ENCODE data around the gene KMT2C. TPM values are rescaled to one million over a fixed set of nuclear protein-coding genes. Genes with fewer than 3 reads are reported as not detected.

The KMT2C gene
- total and polyA plus RNA-seq, 2 of the 13 experiments (the other 11 are each of a cell fraction or from before 2014, with no cell fraction given), result 7.1 to 14.4 TPM

DNA sequence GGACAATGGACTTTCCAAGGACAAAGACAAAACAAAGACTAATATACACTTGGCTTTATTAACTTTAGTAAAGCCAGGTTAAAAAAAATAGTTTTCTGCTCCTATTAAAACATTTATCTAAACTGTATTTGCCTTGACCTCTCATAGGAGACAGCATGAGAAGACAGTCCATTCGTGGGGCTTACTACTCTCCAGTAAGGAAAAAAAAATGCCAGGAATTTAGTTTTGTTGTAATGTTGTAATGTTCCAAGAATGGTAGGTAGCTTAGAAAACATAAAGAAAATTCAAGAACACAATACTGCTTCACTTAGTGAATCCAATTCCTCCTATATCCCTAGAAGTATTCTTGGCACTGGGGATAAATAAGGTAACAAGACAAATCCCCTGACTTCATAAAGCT lies 81.7 kb downstream of the KMT2C start:
- ChIA-PET CTCF (ENCODE audit: low intra/inter-chr PET ratio, low total read pairs) (no interaction called here), POLR2A (no interaction called here)
- whole genome bisulfite sequencing (ENCODE audit: low lambda C conversion rate), result 54% methylated on average over 1 of the region's 1 CpG
- intact Hi-C loops (cut with micrococcal nuclease; ENCODE audit: unreplicated experiment), result no loop called here
- ATAC-seq, result no peak
- Histone ChIP-seq H3K4me3 (replicated peaks in 1 of 3; ENCODE audit: insufficient read depth in 1 of 3, low read depth in 2 of 3, low read length in 3 of 3) (no peak overlapping the region), H3K27ac (ENCODE audit: extremely low read length, insufficient read depth, low read length) (no peak overlapping the region), H3K79me2 (ENCODE audit: insufficient read depth, low read length) (peaks cover 7% of the 10 kb centered on the region), H2AFZ (ENCODE audit: low read length) (no peak overlapping the region), H4K20me1 (ENCODE audit: insufficient read depth, low read length) (peaks cover 2% of the 10 kb centered on the region; the same call in 1 of the 2 replicates), H3K9me3 (ENCODE audit: low read length) (no peaks in the 10 kb centered on the region), H3K4me1 (ENCODE audit: insufficient read depth, low read length) (peaks cover 40% of the 10 kb centered on the region), H3K4me2 (ENCODE audit: low read depth, low read length) (no peak overlapping the region), H3K36me3 (replicated peaks in 1 of 2; ENCODE audit: control insufficient read depth in 1 of 2, insufficient read depth in 2 of 2, low read length in 2 of 2) (0 out of 5 replicates have a peak, but pooled peaks cover 1 to 10% of the 10 kb centered on the region in 2 experiments), H3K9ac (ENCODE audit: insufficient read depth, low read depth, low read length) (no peak overlapping the region), H3K27me3 (ENCODE audit: control insufficient read depth in 1 of 2, insufficient read depth in 2 of 2, low read length in 2 of 2) (no peaks in the 10 kb centered on the region)
- no peak for FAIRE-seq
- peak; percentile 4 for DNase-seq (ENCODE audit: low spot score)
- in situ Hi-C loops (cut with HindIII; ENCODE audit: extremely low pct_ligation_motif_present, low pct_unique_long_range_greater_than_20kb), result no loop called here
- no TSS peak for BruUV-seq (replicated peaks)
- no peak for TF ChIP-seq FOSL2 (CRISPR knock-in tag; IDR thresholded peaks at IDR 0.05)
- TF ChIP-seq, protein P1, sequence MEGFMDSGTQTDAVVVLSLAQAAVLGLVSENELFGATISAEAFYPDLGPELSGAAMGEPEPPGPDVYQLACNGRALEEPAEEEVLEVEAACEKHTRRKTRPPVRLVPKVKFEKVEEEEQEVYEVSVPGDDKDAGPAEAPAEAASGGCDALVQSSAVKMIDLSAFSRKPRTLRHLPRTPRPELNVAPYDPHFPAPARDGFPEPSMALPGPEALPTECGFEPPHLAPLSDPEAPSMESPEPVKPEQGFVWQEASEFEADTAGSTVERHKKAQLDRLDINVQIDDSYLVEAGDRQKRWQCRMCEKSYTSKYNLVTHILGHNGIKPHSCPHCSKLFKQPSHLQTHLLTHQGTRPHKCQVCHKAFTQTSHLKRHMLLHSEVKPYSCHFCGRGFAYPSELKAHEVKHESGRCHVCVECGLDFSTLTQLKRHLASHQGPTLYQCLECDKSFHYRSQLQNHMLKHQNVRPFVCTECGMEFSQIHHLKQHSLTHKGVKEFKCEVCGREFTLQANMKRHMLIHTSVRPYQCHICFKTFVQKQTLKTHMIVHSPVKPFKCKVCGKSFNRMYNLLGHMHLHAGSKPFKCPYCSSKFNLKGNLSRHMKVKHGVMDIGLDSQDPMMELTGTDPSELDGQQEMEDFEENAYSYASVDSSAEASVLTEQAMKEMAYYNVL (CRISPR knock-in tag; IDR thresholded peaks at IDR 0.05; ENCODE audit: borderline replicate concordance), result no peak
- TF ChIP-seq JUN (CRISPR knock-in tag; IDR thresholded peaks at IDR 0.05), result no peak
- TF ChIP-seq ZNF772 (CRISPR knock-in tag; IDR thresholded peaks at IDR 0.05), result no peak
- TF ChIP-seq ESRRA (CRISPR knock-in tag; IDR thresholded peaks at IDR 0.05; ENCODE audit: low read depth), result no peak
- no peak for TF ChIP-seq MED1 (CRISPR knock-in tag; IDR thresholded peaks at IDR 0.05)
- no peak for TF ChIP-seq XRCC5 (optimal IDR thresholded peaks at IDR 0.05; ENCODE audit: low read length)
- TF ChIP-seq, protein P2, sequence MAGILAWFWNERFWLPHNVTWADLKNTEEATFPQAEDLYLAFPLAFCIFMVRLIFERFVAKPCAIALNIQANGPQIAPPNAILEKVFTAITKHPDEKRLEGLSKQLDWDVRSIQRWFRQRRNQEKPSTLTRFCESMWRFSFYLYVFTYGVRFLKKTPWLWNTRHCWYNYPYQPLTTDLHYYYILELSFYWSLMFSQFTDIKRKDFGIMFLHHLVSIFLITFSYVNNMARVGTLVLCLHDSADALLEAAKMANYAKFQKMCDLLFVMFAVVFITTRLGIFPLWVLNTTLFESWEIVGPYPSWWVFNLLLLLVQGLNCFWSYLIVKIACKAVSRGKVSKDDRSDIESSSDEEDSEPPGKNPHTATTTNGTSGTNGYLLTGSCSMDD (CRISPR knock-in tag; IDR thresholded peaks at IDR 0.05), result no peak
- no peak for TF ChIP-seq ZBTB40 (IDR thresholded peaks at IDR 0.05)
- TF ChIP-seq ZBTB40 (CRISPR knock-in tag; IDR thresholded peaks at IDR 0.05), result no peak
- TF ChIP-seq MYPOP (CRISPR knock-in tag; IDR thresholded peaks at IDR 0.05), result no peak
- TF ChIP-seq IRF2 (CRISPR knock-in tag; IDR thresholded peaks at IDR 0.05), result no peak
- TF ChIP-seq ZBTB3 (CRISPR knock-in tag; IDR thresholded peaks at IDR 0.05; ENCODE audit: borderline replicate concordance, low read depth), result no peak
